Measurements from ENCODE around the gene RNF150. TPM values are rescaled to one million over a fixed set of nuclear protein-coding genes. Genes with fewer than 3 reads are reported as not detected.

Gene RNF150
- total RNA-seq, 1 experiment from 2014 or later, result 0.14 TPM

DNA sequence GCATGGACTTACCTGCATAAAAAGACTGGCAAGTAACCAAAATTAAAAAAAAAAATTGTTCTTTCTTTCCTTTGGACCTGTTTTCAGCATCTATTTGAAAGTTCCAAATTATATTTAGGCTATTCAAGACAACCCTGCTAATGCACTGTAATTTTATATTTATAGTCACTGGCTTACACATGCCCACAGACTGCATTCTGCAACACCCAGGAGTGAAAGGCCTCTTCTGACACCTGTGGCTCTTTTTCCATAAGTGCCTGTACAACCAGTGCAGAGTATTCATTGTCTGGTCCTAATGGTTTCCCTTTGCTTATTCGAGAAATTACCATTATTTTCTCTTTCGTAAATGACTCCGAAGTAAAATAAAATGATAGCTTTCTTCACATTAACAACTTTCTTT, 143.3 kb downstream of the RNF150 start:
- Histone ChIP-seq H3K9me3 (no peaks in the 10 kb centered on the region), H3K36me3 (ENCODE audit: control insufficient read depth, insufficient read depth, low read length) (no peaks in the 10 kb centered on the region), H3K27me3 (replicated peaks; ENCODE audit: control insufficient read depth, insufficient read depth, low read length) (no peaks in the 10 kb centered on the region), H3K4me3 (ENCODE audit: low read depth, low read length) (no peak overlapping the region), H3K4me1 (no peaks in the 10 kb centered on the region)
- ChIA-PET POLR2A (no interaction called here), CTCF (no interaction called here)
- TF ChIP-seq, protein P1, sequence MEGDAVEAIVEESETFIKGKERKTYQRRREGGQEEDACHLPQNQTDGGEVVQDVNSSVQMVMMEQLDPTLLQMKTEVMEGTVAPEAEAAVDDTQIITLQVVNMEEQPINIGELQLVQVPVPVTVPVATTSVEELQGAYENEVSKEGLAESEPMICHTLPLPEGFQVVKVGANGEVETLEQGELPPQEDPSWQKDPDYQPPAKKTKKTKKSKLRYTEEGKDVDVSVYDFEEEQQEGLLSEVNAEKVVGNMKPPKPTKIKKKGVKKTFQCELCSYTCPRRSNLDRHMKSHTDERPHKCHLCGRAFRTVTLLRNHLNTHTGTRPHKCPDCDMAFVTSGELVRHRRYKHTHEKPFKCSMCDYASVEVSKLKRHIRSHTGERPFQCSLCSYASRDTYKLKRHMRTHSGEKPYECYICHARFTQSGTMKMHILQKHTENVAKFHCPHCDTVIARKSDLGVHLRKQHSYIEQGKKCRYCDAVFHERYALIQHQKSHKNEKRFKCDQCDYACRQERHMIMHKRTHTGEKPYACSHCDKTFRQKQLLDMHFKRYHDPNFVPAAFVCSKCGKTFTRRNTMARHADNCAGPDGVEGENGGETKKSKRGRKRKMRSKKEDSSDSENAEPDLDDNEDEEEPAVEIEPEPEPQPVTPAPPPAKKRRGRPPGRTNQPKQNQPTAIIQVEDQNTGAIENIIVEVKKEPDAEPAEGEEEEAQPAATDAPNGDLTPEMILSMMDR (IDR thresholded peaks at IDR 0.05; ENCODE audit: insufficient read depth in 1 of 2, low read depth in 1 of 2, low read length in 1 of 2, severe bottlenecking in 1 of 2, unreplicated experiment in 1 of 2), result no peak
- no peak for DNase-seq
- Mint-ChIP-seq H3K4me1 (ENCODE audit: low read depth, unreplicated experiment) (no peaks in the 10 kb centered on the region), H3K27ac (ENCODE audit: unreplicated experiment) (no peak overlapping the region), H3K9me3 (ENCODE audit: unreplicated experiment) (no peaks in the 10 kb centered on the region), H3K36me3 (ENCODE audit: insufficient read depth, unreplicated experiment) (no peaks in the 10 kb centered on the region), H3K27me3 (ENCODE audit: insufficient read depth, unreplicated experiment) (peaks cover 1% of the 10 kb centered on the region), H3K4me3 (ENCODE audit: unreplicated experiment) (no peak overlapping the region)
- intact Hi-C loops (cut with micrococcal nuclease; ENCODE audit: unreplicated experiment), result no loop called here
- no TSS peak for BruUV-seq (replicated peaks)

DNA sequence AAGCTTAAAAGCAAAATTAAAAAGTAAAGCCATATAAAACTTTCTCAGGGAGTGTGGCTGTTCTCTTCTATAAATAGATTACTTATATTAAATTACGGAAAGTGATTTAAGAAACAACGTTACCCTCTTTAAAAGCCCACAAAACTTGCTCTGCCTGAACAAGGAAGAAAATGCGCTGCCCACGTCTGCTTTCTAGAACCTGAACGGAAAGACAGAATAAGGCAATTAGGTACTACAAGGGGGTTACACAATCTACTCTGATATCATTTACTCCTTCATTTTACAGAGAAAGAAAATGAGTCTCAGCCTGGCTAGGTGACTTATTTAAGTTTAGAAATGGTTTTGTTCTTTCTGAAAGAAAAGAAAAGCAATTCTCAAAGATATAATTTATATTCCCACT, 147.2 kb downstream of the RNF150 start:
- Mint-ChIP-seq H3K4me3 (ENCODE audit: unreplicated experiment) (no peak overlapping the region), H3K27me3 (ENCODE audit: insufficient read depth, unreplicated experiment) (peaks cover 4% of the 10 kb centered on the region), H3K36me3 (ENCODE audit: insufficient read depth, unreplicated experiment) (no peaks in the 10 kb centered on the region), H3K9me3 (ENCODE audit: unreplicated experiment) (no peaks in the 10 kb centered on the region), H3K4me1 (ENCODE audit: low read depth, unreplicated experiment) (no peaks in the 10 kb centered on the region), H3K27ac (ENCODE audit: unreplicated experiment) (no peak overlapping the region)
- DNase-seq, result no peak
- ChIA-PET POLR2A (no interaction called here), CTCF (no interaction called here)
- Histone ChIP-seq H3K4me1 (no peaks in the 10 kb centered on the region), H3K4me3 (ENCODE audit: low read depth, low read length) (no peak overlapping the region), H3K36me3 (ENCODE audit: control insufficient read depth, insufficient read depth, low read length) (no peaks in the 10 kb centered on the region), H3K27me3 (replicated peaks; ENCODE audit: control insufficient read depth, insufficient read depth, low read length) (no peaks in the 10 kb centered on the region), H3K9me3 (no peaks in the 10 kb centered on the region)
- no TSS peak for BruUV-seq (replicated peaks)
- TF ChIP-seq, protein P1 (IDR thresholded peaks at IDR 0.05; ENCODE audit: insufficient read depth in 1 of 2, low read depth in 1 of 2, low read length in 1 of 2, severe bottlenecking in 1 of 2, unreplicated experiment in 1 of 2), result no peak
- intact Hi-C loops (cut with micrococcal nuclease; ENCODE audit: unreplicated experiment), result no loop called here

- H3K4me3 Mint-ChIP-seq (ENCODE audit: unreplicated experiment), result no peak overlapping the region
- H3K36me3 Mint-ChIP-seq (ENCODE audit: insufficient read depth, unreplicated experiment), result no peaks in the 10 kb centered on the region
- POLR2A ChIA-PET, result no interaction called here
- DNase-seq, result peak in 1 of 2 experiments; percentile 3
- H3K27me3 ChIP-seq (replicated peaks; ENCODE audit: control insufficient read depth, insufficient read depth, low read length), result no peaks in the 10 kb centered on the region
- H3K9me3 ChIP-seq, result no peaks in the 10 kb centered on the region
- intact Hi-C loops (cut with micrococcal nuclease; ENCODE audit: unreplicated experiment), result no loop called here
- TF ChIP-seq, protein P1 (IDR thresholded peaks at IDR 0.05; ENCODE audit: insufficient read depth in 1 of 2, low read depth in 1 of 2, low read length in 1 of 2, severe bottlenecking in 1 of 2, unreplicated experiment in 1 of 2), result no peak
- H3K4me1 ChIP-seq, result no peaks in the 10 kb centered on the region
- peaks cover 4% of the 10 kb centered on the region for H3K27me3 Mint-ChIP-seq (ENCODE audit: insufficient read depth, unreplicated experiment)
- H3K4me3 ChIP-seq (ENCODE audit: low read depth, low read length), result no peak overlapping the region
- no TSS peak for BruUV-seq (replicated peaks)
- no peaks in the 10 kb centered on the region for H3K4me1 Mint-ChIP-seq (ENCODE audit: low read depth, unreplicated experiment)
- H3K27ac Mint-ChIP-seq (ENCODE audit: unreplicated experiment), result no peak overlapping the region
- no peaks in the 10 kb centered on the region for H3K36me3 ChIP-seq (ENCODE audit: control insufficient read depth, insufficient read depth, low read length)
- CTCF ChIA-PET, result no interaction called here
- H3K9me3 Mint-ChIP-seq (ENCODE audit: unreplicated experiment), result no peaks in the 10 kb centered on the region
Observed at GRCh38 chr4:140982613-140983340, 150.5 kb downstream of the RNF150 start.

Data from Caco-2 (cell line).